Lower lobe of right lung (tissue), 2 donors: ENCODE data around the gene R3HDM2. TPM values are rescaled to one million over a fixed set of nuclear protein-coding genes. Genes with fewer than 3 reads are reported as not detected.
A peak's percentile ranks its signal among the peaks of the same experiment; 100 is the strongest.
"Not testable (repeated sequence)": the region's sequence is repeated elsewhere in the genome, so short reads cannot be mapped to it uniquely, and the experiment has no call there.

Experiments used
- ATAC-seq, 2 donors: fragments of 200-7000 bp; cut with Tn5 transposase; one replicate each; pipeline ENCODE4 v1.9.1; 2020 to 2022; ENCODE audit warnings: mild to moderate bottlenecking in 2 of 2, moderate library complexity in 2 of 2
- DNase-seq: peaks from one replicate; pipeline ENCODE4 v3.0.0-alpha.2; 2020
- H3K27ac ChIP-seq: fragments of 200-600 bp; one replicate; pipeline ENCODE4 v1.8.0; 2022
- H3K27me3 ChIP-seq: fragments of 200-600 bp; one replicate; pipeline ENCODE4 v1.8.0; 2022; ENCODE audit warnings: low read depth
- H3K36me3 ChIP-seq: fragments of 200-600 bp; one replicate; pipeline ENCODE4 v1.8.0; 2022; ENCODE audit warnings: mild to moderate bottlenecking
- H3K4me1 ChIP-seq: fragments of 200-600 bp; one replicate; pipeline ENCODE4 v1.8.0; 2022
- H3K4me3 ChIP-seq: fragments of 200-600 bp; one replicate; pipeline ENCODE4 v1.8.0; 2022; ENCODE audit warnings: mild to moderate bottlenecking
- H3K9me3 ChIP-seq: fragments of 200-600 bp; one replicate; pipeline ENCODE4 v1.8.0; 2022
- intact Hi-C: fragments of 100-400 bp; cut with DNase I; formaldehyde crosslinking; loops from one replicate; pipeline ENCODE4 v1.11.0; 2022
- total RNA-seq: library from RNA; stranded (reverse); fragmentation: NEBNext Ultra II Directional; extraction: Animal tissue kit (Norgen Biotek cat#: 25700); gene quantifications from one replicate; pipeline ENCODE4 v1.2.1, GENCODE V29; 2021
- TF ChIP-seq, protein P1 (sequence below): fragments of 200-600 bp; IDR thresholded peaks from one replicate; pipeline ENCODE4 v1.8.0; 2022; ENCODE audit warnings: antibody characterized with exemption, mild to moderate bottlenecking
- donor health status: DM: no; HTN: yes; CAD: no; lungs with severe emphysema.

The R3HDM2 gene
- total RNA-seq, 1 donor from 2014 or later, result 79.3 TPM

DNA sequence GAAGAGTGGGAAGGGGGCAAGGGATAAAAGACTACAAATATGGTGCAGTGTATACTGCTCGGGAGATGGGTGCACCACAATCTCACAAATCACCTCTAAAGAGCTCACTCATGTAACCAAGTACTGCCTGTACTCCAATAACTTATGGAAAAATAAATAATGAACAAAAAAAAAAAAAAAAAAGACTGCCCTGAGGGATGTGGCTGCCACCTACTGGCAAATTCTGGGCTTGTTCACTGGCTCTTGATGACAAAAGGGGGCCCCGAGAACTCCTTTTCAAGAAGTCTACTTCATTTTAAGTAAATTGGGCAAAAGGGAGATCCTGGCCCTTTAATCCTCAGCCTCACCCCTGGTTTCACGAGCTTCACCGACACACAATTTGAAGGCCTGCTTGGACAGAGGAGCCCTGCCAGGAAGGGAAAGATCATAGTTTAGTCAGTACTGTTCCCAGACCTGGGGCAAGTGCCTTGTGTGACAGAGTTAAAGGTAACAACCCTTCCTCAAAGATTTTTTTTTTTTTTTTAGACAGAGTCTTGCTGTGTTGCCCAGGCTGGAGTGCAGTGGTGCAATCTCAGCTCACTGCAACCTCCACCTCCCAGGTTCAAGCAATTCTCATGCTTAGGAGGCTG, 153.8 kb downstream of the R3HDM2 start:
- no peak overlapping the region for H3K27ac ChIP-seq
- TF ChIP-seq, protein P1, sequence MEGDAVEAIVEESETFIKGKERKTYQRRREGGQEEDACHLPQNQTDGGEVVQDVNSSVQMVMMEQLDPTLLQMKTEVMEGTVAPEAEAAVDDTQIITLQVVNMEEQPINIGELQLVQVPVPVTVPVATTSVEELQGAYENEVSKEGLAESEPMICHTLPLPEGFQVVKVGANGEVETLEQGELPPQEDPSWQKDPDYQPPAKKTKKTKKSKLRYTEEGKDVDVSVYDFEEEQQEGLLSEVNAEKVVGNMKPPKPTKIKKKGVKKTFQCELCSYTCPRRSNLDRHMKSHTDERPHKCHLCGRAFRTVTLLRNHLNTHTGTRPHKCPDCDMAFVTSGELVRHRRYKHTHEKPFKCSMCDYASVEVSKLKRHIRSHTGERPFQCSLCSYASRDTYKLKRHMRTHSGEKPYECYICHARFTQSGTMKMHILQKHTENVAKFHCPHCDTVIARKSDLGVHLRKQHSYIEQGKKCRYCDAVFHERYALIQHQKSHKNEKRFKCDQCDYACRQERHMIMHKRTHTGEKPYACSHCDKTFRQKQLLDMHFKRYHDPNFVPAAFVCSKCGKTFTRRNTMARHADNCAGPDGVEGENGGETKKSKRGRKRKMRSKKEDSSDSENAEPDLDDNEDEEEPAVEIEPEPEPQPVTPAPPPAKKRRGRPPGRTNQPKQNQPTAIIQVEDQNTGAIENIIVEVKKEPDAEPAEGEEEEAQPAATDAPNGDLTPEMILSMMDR, result no peak
- peaks cover 86% of the 10 kb centered on the region for H3K36me3 ChIP-seq
- no peak overlapping the region for H3K4me3 ChIP-seq
- intact Hi-C loops, result no loop called here
- no peak for ATAC-seq
- no peaks in the 10 kb centered on the region for H3K9me3 ChIP-seq
- no peak for DNase-seq
- H3K27me3 ChIP-seq, result no peaks in the 10 kb centered on the region
- H3K4me1 ChIP-seq, result peaks cover 5% of the 10 kb centered on the region

DNA sequence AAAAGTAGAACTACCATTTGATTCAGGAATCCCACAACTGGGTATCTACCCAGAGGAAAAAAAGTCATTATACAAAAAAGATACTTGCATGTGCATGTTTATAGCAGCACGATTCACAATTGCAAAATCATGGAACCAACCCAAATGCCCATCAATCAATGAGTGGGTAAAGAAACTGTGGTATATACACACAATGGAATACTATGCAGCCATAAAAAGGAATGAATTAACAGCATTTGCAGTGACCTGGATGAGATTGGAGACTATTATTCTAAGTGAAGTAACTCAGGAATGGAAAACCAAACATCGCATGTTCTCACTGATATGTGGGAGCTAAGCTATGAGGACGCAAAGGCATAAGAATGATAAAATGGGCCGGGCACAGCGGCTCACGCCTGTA, 154.6 kb downstream of the R3HDM2 start:
- H3K9me3 ChIP-seq, DNase-seq, H3K27ac ChIP-seq, intact Hi-C loops, H3K27me3 ChIP-seq, ATAC-seq, H3K4me3 ChIP-seq, H3K4me1 ChIP-seq: not testable (repeated sequence)
- peaks cover 86% of the 10 kb centered on the region for H3K36me3 ChIP-seq

DNA sequence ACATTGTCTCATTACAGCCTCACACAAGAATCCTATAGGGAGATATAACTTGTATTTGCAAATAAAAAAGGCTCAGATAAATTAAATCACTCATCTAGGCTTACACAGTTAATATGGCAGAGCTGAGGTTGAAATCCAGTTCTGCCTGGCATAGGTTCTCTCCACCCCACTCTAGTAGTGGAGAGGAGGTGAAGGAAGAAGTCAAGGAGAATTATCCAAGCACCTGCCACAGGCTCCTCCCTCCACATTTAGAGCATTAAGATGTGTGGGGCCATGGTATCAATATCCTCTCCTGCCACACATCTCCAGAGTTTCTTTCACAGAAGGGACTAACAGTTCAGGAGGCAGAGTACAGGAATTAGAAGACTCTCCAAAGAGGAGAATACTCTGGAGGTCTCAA, 157.3 kb downstream of the R3HDM2 start:
- TF ChIP-seq, protein P1, result no peak
- no peak for DNase-seq
- peaks cover 86% of the 10 kb centered on the region for H3K36me3 ChIP-seq

DNA sequence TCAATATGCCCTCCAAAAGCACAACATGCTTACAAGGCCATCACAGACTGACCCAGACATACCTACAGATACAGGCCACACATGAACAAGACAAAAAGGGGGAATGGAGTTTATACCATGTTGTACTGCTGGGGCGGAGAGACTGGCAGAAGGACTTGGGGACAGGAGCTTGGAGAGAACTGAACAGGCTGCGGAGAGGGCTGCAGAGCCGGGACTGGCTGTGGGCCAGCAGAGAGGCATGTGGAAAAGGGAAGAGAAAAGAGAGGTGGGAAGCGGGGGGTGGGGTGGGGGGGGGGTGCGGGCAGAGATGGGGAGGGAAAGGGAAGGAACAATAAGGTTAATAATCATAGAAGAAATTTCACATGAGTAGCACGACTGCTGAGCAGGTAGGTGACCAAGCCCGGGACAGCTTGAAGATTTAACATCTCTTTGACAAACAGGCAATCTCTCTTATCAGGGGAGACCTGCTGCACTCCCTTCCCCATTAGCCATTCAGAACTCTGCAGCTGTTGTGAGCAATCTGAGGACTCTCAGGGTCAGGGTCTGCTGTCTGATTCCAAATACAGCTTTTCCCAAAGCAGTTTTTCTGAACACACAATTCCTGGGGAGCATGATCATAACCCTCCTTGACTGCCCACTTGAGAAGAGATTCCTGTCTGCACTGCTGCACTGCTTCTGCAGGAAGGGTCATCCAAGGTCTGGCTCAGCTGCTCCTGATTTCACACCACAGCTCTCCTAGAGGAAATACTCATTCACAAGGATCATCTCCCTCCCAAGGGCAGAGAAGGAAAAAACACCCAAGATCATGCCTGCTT, 158.3 kb downstream of the R3HDM2 start:
- Histone ChIP-seq H3K27ac (no peak overlapping the region), H3K27me3 (no peaks in the 10 kb centered on the region), H3K4me3 (no peak overlapping the region), H3K4me1 (no peaks in the 10 kb centered on the region), H3K9me3 (no peaks in the 10 kb centered on the region), H3K36me3 (peaks cover 86% of the 10 kb centered on the region)
- intact Hi-C loops, result no loop called here
- ATAC-seq (no peak), DNase-seq (no peak)
- TF ChIP-seq, protein P1, result no peak

More for the DNA sequence above, 157.3 kb downstream of the R3HDM2 start:
- Histone ChIP-seq H3K4me1 (no peaks in the 10 kb centered on the region), H3K27ac (no peak overlapping the region), H3K4me3 (no peak overlapping the region), H3K9me3 (no peaks in the 10 kb centered on the region), H3K27me3 (no peaks in the 10 kb centered on the region)
- intact Hi-C loops, result no loop called here
- ATAC-seq, result no peak

DNA sequence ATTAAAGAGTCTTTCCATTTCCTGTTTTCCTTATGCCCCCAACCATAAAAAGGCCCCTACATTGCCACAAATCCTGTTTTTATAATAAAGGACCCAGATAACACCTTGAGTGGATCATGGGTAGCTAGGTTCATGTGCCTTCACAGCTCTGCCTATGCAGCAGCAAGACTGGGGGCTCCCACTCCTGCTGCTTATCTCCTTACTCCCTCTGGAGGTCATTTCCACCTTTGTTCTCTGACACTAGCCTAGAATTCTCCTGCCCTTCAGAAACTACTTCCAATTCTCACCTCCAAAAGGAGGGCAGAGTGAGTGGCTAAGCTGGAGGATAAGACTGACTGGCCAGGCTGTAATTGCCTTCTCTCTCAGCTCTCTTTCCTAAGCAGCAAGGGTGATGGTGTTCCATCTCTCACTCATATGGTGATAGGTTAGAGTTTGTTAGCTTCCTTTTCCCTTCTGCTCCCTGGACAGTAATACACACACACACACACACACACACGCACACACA, 159.8 kb downstream of the R3HDM2 start:
- Histone ChIP-seq H3K27ac (no peak overlapping the region), H3K4me1 (no peaks in the 10 kb centered on the region), H3K4me3 (no peak overlapping the region), H3K9me3 (no peaks in the 10 kb centered on the region), H3K27me3 (no peaks in the 10 kb centered on the region), H3K36me3 (peaks cover 87% of the 10 kb centered on the region)
- ATAC-seq (no peak), DNase-seq (no peak)
- intact Hi-C loops, result no loop called here
- TF ChIP-seq, protein P1, result no peak

DNA sequence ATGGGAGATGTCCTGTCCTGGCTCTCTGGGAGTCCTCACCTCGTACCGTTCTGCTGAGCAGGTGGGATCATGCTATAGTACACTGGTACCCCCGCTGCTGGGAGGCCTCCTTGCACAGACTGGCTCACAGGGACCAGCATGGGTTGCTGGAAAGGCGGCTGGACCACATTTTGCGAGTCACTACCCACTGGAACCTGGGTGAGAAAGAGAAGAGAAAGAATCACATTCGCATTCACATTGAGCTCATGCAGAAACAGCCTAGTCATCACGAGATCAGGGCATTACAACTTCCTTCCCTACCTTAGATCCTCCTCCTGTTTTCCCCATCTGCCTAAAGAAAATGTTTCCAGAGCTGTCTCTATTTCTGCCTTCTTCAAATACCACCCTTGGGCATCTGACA, 162.6 kb downstream of the R3HDM2 start:
- no peak overlapping the region for H3K27ac ChIP-seq
- no peak overlapping the region for H3K4me3 ChIP-seq
- H3K27me3 ChIP-seq, result no peaks in the 10 kb centered on the region
- H3K9me3 ChIP-seq, result no peaks in the 10 kb centered on the region
- ATAC-seq (peak in 1 of 2 donors; percentile 36), DNase-seq (no peak)
- intact Hi-C loops, result no loop called here
- peaks cover 87% of the 10 kb centered on the region for H3K36me3 ChIP-seq
- H3K4me1 ChIP-seq, result no peaks in the 10 kb centered on the region
- TF ChIP-seq, protein P1, result no peak
